Mammary epithelial cell (primary cell): ENCODE results near the gene FGFRL1.

Source experiments
- EZH2 ChIP-seq: IDR thresholded peaks from 2 replicates; pipeline ENCODE4 v1.6.1; 2012; ENCODE audit warnings: low read length, inconsistent platforms, borderline replicate concordance
- TF ChIP-seq, protein P1 (sequence below), 2 donors: IDR thresholded peaks in 1 of 2; conservative IDR thresholded peaks in 1 of 2; 2 replicates each; pipeline ENCODE4 v1.5.1; 2011 to 2012; ENCODE audit warnings: inconsistent platforms in 2 of 2, low read length in 2 of 2, mild to moderate bottlenecking in 2 of 2, control low read depth in 1 of 2, low read depth in 1 of 2; ENCODE audit not compliant: insufficient read depth in 1 of 2; ENCODE audit errors: extremely low read depth in 1 of 2

DNA sequence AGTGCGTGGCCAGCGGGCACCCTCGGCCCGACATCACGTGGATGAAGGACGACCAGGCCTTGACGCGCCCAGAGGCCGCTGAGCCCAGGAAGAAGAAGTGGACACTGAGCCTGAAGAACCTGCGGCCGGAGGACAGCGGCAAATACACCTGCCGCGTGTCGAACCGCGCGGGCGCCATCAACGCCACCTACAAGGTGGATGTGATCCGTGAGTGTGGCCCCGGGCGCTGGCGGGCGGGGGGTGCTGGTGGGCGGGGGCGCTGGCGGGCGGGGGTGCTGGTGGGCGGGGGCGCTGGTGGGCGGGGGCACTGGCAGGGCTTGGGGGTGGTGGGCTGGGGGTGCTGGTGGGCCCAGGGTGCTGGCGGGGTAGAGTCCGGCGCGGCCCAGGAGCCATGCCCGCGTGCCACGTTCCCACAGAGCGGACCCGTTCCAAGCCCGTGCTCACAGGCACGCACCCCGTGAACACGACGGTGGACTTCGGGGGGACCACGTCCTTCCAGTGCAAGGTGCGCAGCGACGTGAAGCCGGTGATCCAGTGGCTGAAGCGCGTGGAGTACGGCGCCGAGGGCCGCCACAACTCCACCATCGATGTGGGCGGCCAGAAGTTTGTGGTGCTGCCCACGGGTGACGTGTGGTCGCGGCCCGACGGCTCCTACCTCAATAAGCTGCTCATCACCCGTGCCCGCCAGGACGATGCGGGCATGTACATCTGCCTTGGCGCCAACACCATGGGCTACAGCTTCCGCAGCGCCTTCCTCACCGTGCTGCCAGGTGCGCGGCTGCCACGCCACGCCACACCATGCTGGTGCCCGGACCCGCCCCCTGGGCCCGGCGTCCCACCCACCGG is 12.7 kb downstream of the FGFRL1 start:
- TF ChIP-seq, protein P1, sequence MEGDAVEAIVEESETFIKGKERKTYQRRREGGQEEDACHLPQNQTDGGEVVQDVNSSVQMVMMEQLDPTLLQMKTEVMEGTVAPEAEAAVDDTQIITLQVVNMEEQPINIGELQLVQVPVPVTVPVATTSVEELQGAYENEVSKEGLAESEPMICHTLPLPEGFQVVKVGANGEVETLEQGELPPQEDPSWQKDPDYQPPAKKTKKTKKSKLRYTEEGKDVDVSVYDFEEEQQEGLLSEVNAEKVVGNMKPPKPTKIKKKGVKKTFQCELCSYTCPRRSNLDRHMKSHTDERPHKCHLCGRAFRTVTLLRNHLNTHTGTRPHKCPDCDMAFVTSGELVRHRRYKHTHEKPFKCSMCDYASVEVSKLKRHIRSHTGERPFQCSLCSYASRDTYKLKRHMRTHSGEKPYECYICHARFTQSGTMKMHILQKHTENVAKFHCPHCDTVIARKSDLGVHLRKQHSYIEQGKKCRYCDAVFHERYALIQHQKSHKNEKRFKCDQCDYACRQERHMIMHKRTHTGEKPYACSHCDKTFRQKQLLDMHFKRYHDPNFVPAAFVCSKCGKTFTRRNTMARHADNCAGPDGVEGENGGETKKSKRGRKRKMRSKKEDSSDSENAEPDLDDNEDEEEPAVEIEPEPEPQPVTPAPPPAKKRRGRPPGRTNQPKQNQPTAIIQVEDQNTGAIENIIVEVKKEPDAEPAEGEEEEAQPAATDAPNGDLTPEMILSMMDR (conservative IDR thresholded peaks at IDR 0.05 in 1 of 2, IDR thresholded peaks at IDR 0.05 in 1 of 2; ENCODE audit: extremely low read depth in 1 of 2, insufficient read depth in 1 of 2, low read depth in 1 of 2, low read length in 2 of 2), result no peak
- no peak for TF ChIP-seq EZH2
